GOT3 (cell line): ENCODE measurements around the gene LRBA.

Experiments
- DNase-seq: peaks from one replicate; lab custom pipeline; 2025; ENCODE audit warnings: mixed read lengths; lab: John Stamatoyannopoulos, UW

LRBA gene

DNA sequence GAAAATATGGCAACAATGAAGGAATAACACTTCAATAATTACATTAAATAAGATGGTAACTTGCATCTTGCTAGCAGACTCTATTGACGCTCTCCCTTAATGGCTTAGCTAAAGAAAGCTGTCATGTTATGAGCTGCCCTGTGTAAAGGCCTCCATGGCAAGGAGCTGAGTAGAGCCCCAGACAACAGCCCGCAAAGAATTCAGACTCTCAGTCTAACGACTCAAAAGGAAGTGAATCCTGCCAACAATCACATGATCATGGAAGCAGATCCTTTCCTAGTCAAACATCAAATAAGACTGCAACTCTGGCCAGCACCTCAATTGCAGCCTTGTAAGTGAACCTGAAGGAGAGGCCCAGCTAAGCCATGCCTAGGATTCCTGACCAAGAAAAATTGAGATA, 275.5 kb downstream of the LRBA start:
- no peak for DNase-seq

- DNase-seq = no peak
These were observed 289.0 kb downstream of the LRBA start for GRCh38 chr4:150725957-150726523.

DNA sequence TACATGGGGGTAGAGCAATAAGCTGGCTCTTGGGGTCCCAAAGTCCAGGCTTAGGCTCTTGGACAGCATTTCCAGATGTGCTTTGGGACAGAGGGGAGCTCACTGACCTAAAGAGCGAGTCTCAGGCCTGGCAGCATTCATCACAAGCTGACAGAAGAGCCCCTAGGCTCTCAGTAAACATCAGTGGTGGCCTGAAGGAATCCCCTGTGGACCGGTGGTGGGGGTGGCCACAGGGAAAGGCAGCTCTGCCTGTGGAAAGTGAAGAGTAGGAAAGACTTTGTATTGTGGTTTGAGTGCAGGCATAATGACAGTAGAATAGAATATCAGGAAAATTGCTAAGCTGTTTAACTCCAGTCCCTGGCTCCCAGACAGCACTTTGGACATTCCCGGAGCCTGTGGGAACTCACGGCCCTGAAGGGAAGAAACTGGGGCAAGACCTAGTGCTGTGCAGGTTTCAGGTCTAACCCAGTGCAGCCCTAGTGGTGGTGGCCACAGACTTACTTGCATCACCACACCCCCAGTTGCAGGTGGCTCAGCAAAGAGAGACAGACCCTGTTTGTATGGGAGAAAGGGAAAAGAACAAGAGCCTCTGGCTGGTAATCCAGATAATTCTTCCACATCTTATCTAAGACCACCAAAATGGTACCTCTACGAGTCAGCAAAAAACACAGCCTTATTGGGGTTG, 291.2 kb downstream of the LRBA start:
- no peak for DNase-seq

- no peak for DNase-seq
These were observed 292.1 kb downstream of the LRBA start for GRCh38 chr4:150722908-150723362.

DNA sequence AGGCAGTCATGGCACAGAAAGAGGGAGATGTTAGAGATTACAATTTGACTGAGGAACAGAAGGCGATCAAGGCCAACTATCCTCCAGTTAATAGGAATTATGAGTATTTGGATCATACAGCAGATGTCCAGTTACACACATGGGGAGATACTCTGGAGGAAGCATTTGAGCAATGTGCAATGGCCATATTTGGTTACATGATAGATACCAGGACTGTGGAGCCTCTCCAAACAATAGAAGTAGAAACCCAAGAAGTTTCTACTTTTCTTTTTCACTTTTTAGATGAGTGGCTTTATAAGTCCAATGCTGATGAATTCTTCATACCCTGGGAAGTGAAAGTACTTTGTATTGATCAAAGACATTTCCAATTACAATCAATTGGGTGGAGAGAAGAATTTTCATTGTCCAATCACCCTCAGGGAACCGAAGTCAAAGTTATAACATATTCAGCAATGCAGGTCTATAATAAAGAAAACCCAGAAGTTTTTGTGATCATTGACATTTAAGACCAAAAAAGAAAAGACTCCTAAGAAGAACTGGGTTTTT, 294.0 kb downstream of the LRBA start:
- DNase-seq = no peak

DNA sequence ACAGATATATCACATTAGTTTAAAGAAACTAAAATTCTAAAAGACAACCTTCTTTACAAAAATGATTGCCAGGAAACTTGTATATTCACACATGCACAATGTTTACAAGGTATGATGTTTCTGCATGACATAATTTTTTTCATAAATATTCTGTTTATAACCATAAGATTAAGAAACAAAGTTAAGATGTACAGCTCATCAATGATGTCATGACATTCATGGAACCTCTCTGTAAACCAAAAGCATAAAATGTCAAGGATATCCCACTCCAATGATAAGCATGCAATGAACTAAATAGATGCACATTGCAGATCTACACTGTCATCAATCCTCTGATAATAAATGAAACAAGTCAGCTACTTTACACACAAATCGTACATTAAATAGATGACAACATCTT, 297.1 kb downstream of the LRBA start:
- no peak for DNase-seq

- no peak for DNase-seq
These were observed 300.3 kb downstream of the LRBA start for GRCh38 chr4:150714462-150715438.

DNA sequence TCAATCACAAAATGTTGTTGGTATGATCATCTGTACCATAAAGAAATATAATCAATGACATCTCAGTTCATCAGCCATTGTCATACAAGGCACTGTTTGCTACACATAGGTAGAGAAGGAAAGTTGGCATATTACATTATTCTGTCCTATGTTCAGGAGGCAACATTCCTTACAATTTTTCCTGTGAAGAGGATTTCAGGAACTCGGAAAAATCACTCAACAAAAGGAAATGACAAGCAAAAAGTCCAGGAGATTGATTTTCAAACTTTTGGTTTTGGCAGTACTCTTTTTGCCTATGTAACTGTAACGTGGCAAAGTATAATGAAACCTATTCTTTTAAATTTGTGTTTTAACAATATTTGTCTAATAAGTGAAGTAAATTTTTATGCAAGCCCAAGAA, 301.8 kb downstream of the LRBA start:
- DNase-seq = no peak

DNA sequence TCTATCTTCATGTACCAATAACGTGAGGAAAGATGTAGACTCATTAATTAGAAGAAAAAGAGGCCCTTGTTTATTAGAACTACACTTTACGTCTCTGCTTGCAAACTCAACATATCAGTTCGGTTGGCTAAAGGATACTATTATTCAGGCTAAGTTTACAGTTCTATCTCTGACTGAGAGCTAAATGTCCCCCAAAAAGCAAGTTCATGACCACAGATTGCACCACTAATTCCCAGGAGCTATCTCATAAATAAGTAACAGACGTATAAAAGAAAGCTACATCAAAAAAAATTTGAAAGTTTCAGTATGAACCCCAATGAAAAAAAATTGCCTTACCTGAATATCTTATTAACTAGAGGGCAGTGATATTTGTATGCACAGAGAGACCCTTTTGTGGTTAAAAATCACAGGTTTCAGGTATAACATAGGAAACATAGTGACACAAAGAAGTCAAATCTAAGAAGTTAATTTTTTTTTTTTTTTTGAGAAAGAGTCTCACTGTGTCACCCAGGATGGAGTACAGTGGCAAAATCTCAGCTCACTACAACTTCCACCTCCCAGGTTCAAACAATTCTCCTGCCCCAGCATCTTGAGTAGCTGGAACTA, 304.2 kb downstream of the LRBA start:
- DNase-seq = no peak

DNA sequence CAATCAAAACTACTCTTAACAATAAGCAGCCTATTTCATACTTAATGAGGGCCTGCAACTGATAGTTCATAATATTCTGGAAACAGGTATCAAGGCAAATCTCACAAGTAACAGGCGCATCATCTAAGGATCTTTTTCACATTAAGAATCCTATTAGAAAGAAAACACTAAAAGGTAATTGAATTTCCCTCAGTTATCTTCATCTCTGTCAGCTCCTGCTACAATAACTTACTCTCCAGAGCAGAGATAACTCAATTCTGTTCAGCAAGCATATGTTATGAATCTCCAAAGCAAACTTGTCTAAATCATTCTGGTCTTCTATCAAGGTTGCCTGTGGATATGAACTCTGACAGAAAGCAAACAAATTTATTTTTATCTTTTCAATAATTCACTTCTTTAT, 307.1 kb downstream of the LRBA start:
- no peak for DNase-seq

DNA sequence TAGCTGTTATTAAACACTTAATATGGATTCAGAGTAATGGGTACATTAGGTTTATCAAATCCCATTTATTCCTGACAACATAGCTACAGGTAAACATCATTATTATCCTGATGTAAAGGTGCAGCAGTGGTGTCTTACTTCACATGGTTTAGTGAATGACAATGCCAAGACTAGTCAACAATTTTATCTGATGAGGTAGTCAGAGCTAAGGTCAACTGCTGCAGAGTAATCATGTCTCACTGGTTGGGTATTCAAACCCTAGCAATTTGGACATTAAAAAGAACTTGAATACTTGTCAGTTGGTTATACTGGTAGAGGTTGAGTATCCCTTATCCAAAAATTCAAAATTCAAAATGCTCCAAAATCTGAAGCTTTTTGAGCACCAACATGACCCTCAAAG, 315.5 kb downstream of the LRBA start:
- no peak for DNase-seq

DNA sequence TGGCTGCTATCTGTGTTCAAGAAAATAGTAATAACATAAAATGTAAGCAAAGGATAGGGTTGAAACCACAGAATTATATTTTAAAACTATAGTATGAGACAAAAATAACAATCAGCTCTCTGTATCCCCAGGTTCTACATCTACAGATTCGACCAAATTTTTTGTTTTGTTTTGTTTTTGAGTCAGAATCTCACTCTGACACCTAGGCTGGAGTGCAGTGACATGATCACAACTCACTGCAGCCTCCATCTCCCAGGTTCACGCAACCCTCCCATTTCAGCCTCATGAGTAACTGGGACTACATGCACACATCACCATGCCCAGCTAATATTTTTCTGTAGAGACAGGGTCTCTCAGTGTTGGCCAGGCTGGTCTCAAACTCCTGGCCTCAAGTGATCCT, 319.9 kb downstream of the LRBA start:
- DNase-seq = no peak

GRCh38 chr4:150694438-150694837, 320.6 kb downstream of the LRBA start:
- no peak for DNase-seq

GRCh38 chr4:150683775-150684350, 331.2 kb downstream of the LRBA start:
- no peak for DNase-seq

DNA sequence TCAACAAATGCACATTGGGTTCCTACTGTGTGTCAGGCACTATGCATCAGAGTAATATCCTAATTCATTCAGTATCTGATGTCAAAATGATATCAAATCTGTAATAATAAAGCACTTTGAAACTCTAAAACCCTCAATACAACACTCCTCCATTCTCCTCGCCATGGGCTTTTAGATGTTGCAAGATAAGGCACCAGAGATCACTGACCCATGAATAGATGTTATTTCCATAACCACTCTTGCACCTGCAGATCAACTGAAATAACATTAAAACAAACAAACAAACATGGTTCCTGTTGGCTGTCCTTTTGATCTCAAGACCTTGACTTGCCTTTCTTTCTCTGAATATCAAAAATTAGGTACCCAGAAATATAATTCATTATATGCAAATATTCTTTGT, 333.0 kb downstream of the LRBA start:
- DNase-seq = no peak

DNA sequence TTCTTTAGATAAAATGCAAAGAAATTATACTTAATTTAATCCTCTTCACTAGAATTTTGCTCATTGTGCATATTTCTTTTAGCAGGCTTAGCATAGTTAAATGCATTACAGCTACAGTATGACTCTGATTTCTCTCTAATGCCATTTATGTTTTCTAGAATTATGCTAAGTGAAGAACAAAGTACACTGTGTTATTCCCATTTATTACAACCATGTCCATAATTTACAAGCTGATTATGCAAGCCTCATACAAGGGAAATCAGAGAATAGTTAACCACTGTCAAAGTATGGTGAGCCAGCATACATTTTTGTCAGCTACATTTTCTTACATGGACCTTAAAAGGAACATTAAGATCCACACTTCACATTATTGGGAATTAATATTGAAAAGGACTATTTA, 334.0 kb downstream of the LRBA start:
- no peak for DNase-seq

DNA sequence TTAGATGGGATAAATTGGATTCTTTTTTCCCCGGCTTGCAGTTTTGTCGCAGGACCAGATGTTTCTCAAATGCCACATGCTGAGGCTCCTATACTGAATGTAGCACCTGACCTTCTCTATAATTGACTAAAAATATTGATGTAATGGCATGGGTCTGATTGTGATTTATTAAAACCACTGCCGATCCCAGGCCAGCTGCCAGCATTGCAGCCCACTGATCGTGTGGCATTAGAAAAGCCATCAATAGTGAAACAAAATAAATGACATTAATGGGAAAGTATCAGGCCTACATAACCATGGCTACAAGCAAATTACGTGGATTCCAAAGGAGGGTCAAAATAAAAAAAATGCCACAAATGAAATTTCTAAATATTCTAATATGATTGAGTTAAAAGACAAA, 334.4 kb downstream of the LRBA start:
- DNase-seq = no peak

DNA sequence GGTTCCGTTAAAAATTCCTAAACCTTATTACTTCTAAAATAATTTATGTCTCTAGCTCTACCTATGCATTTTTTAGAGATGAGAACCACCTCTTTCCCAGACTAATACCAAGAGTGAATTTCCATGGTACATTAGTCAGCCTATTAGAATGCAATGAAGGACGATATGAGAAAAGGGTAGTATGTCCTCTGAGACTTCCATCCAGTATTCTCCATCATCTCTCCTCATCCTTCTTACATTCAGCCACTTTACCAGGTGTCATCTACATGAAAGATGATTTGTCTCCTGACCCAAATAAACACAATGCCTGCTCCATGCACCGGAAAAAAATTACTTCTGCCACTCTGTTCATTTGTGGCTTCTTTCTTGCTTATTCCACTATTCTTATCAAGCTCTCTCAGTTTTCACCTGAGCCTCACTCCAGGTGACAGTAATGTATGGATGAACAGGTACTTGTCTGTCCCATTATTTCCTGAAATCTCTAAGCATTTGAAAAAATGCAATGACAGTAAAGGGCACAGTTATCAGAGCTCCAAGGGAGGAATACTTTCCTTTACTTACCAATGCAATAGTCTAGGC, 335.2 kb downstream of the LRBA start:
- DNase-seq = no peak

DNA sequence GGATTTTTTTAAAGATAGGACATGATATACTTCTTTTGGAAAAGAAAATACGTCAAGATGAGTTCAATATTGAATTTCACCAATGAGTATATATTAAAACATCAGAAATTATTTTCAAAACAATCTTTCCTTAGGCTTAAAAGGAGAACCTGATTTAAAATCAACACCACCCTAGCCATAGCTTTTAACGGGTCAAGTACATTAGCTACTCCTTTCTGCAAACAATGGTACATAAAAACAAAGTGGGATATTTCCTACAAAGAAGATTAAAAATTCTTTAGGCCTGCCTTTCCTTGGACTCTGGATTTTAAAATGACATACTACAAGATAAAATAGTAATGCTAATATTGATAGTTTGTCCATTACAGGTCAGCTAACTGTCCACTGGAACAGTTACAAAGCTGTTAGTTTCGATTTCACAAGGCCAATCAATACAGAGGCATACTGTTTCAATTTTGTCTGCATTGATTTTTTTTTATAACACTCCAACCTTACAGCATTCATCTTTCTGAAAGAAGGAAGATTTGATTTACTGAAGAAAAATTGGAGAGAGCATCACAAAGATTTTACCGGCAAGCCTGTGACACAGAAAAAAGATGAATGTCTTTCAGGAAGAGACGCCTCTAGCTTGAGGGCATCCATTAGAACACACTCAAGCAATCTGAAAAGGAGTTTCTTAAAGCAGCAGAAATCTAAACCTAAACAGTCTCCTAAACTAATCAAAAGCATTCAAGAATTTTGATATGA, 335.9 kb downstream of the LRBA start:
- no peak for DNase-seq

GRCh38 chr4:150673793-150674192, 341.3 kb downstream of the LRBA start:
- DNase-seq = no peak

GRCh38 chr4:150668824-150669223, 346.3 kb downstream of the LRBA start:
- DNase-seq = no peak
